HG03460 (cell line): ENCODE results near the gene CENPM.

Experiments
- ATAC-seq: cut with Tn5 transposase; IDR thresholded peaks from one replicate; pipeline ENCODE4 v1.9.1; 2021; ENCODE audit not compliant: unreplicated experiment

CENPM gene

GRCh38 chr22:41915035-41915785 lies 31.7 kb downstream of the CENPM start, which contains the start of gene SHISA8:
TSS of gene SHISA8 (minus strand) at chr22:41915074. CDS start at chr22:41914667, 407 bp downstream.
- ATAC-seq = no peak

- no peak for ATAC-seq
These were observed 32.3 kb downstream of the CENPM start for GRCh38 chr22:41914611-41915034.

GRCh38 chr22:41913842-41914534 lies 33.0 kb downstream of the CENPM start:
- ATAC-seq = no peak

- ATAC-seq = no peak
These were observed 33.8 kb downstream of the CENPM start for GRCh38 chr22:41913040-41913719.

- ATAC-seq = no peak
These were observed 34.5 kb downstream of the CENPM start for GRCh38 chr22:41912338-41913039.

GRCh38 chr22:41911001-41911611 lies 35.8 kb downstream of the CENPM start:
- ATAC-seq = no peak

GRCh38 chr22:41910050-41911000 lies 36.6 kb downstream of the CENPM start:
- ATAC-seq = no peak

GRCh38 chr22:41909310-41910049 lies 37.5 kb downstream of the CENPM start:
- no peak for ATAC-seq

GRCh38 chr22:41908411-41909309 lies 38.3 kb downstream of the CENPM start:
- ATAC-seq = no peak

GRCh38 chr22:41907436-41908401 lies 39.2 kb downstream of the CENPM start:
- ATAC-seq = no peak

GRCh38 chr22:41906822-41907221 lies 40.1 kb downstream of the CENPM start:
- ATAC-seq = no peak

- no peak for ATAC-seq
These were observed 41.3 kb downstream of the CENPM start for GRCh38 chr22:41905411-41906202.

- ATAC-seq = no peak
These were observed 42.2 kb downstream of the CENPM start for GRCh38 chr22:41904450-41905410.

- no peak for ATAC-seq
These were observed 44.0 kb downstream of the CENPM start for GRCh38 chr22:41902932-41903421.

GRCh38 chr22:41902016-41902415 lies 44.9 kb downstream of the CENPM start:
- no peak for ATAC-seq
